Smooth muscle cell (in vitro differentiated cells): Measurements from ENCODE around the gene SPATA3. TPM values are rescaled to one million over a fixed set of nuclear protein-coding genes. Genes with fewer than 3 reads are reported as not detected.

ENCODE experiments used
- DNase-seq: peaks from one replicate; lab custom pipeline; 2025; ENCODE audit not compliant: unreplicated experiment; lab: John Stamatoyannopoulos, UW
- H2AFZ ChIP-seq: fragments of 200-600 bp; sonication (generic); 2 replicates; pipeline ENCODE4 v1.6.0; 2016; ENCODE audit warnings: antibody characterized with exemption, low read depth, mild to moderate bottlenecking
- H3F3A ChIP-seq: fragments of 200-600 bp; sonication (generic); 2 replicates; pipeline ENCODE4 v1.6.0; 2017; ENCODE audit warnings: antibody characterized with exemption, low read depth
- H3K27ac ChIP-seq: fragments of 200-600 bp; sonication (generic); 2 replicates; pipeline ENCODE4 v1.5.1; 2016; ENCODE audit warnings: low read depth, mild to moderate bottlenecking
- H3K27me3 ChIP-seq: fragments of 200-600 bp; sonication (generic); 2 replicates; pipeline ENCODE4 v1.6.1; 2016; ENCODE audit warnings: low read depth, mild to moderate bottlenecking
- H3K36me3 ChIP-seq: fragments of 200-600 bp; sonication (generic); 2 replicates; pipeline ENCODE4 v1.5.1; 2016; ENCODE audit warnings: low read depth
- H3K4me1 ChIP-seq: fragments of 200-600 bp; sonication (generic); 2 replicates; pipeline ENCODE4 v1.5.1; 2016; ENCODE audit warnings: low read depth
- H3K4me2 ChIP-seq: fragments of 200-600 bp; sonication (generic); 2 replicates; pipeline ENCODE4 v1.6.0; 2016; ENCODE audit warnings: mild to moderate bottlenecking
- H3K4me3 ChIP-seq: fragments of 200-600 bp; sonication (generic); 2 replicates; pipeline ENCODE4 v1.5.1; 2016; ENCODE audit warnings: mild to moderate bottlenecking
- H3K79me2 ChIP-seq: fragments of 200-600 bp; sonication (generic); 2 replicates; pipeline ENCODE4 v1.6.0; 2016; ENCODE audit warnings: low read depth, mild to moderate bottlenecking
- H3K9ac ChIP-seq: fragments of 200-600 bp; sonication (generic); 2 replicates; pipeline ENCODE4 v1.6.0; 2016; ENCODE audit warnings: low read depth
- H3K9me3 ChIP-seq: fragments of 200-600 bp; sonication (generic); replicated peaks from 2 replicates; pipeline ENCODE4 v1.5.1; 2016; ENCODE audit warnings: low read depth
- H4K20me1 ChIP-seq: fragments of 200-600 bp; sonication (generic); 2 replicates; pipeline ENCODE4 v1.6.0; 2016; ENCODE audit warnings: low read depth
- CTCF ChIP-seq: fragments of 200-600 bp; sonication (generic); IDR thresholded peaks from 2 replicates; pipeline ENCODE4 v1.5.1; 2017; ENCODE audit warnings: borderline replicate concordance, mild to moderate bottlenecking, antibody characterized with exemption; ENCODE audit not compliant: insufficient read depth, poor library complexity, severe bottlenecking
- WGBS: methylation state at CpG from one replicate; pipeline ENCODE4 v1.1.7; 2016; ENCODE audit warnings: low lambda C conversion rate; 5-methylcytosine and 5-hydroxymethylcytosine counted together
- polyA plus RNA-seq: library from polyadenylated mRNA; unstranded; fragments of >200 nt; fragmentation: Nextera tagmentation; extraction: Ambion mirVana; gene quantifications from 2 replicates; pipeline ENCODE4 v1.2.1, GENCODE V29; 2016
- total RNA-seq: library from RNA; depleted of rRNA; stranded (reverse); fragments of >200 nt; gene quantifications from 2 replicates; pipeline ENCODE4 v1.2.3, GENCODE V29; 2014

Gene SPATA3
- total and polyA plus RNA-seq, 2 experiments from 2014 or later = not detected

DNA sequence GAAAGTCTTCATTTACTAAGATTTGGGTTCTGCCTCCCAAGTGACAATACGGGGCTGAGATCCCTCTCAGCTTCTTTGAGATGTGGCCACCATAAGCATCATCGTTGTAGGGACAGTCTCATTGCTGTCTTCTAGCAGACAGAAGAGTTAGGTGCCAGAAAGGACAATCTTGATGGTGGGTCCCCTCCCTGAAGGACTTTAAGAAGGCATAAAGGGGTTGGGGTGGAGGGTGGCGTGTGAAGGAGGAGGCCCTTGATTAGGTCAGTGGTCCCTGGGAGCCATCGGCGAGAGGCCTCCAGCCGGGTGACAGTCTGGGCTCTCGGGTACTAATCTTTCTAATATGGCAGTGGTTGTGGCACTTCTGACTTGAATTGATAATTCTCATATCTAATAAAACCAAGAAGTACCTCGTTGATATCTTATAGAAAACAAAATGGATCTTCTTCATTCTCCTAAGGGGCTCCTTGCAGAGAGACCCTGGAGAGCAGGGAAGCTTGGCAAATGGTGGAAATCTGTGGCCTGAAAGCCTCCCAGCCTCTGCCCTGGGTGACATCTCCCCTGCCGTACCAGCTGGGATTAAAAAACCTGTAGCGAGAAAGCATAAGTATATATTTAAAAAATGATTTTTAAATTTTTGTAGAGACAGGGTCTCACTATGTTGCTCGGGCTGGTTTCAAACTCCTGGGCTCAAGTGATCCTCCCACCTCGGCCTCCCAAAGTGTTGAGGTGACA lies 53.5 kb downstream of the SPATA3 start:
- WGBS = 89% methylated on average over 12 of the region's 12 CpGs
- Histone ChIP-seq H3K4me2 (no peak overlapping the region), H3K36me3 (no peaks in the 10 kb centered on the region), H3K4me1 (peaks cover 5% of the 10 kb centered on the region), H3K27me3 (no peaks in the 10 kb centered on the region), H3K4me3 (no peak overlapping the region), H3K79me2 (no peaks in the 10 kb centered on the region), H3K27ac (no peak overlapping the region), H3K9me3 (no peaks in the 10 kb centered on the region), H4K20me1 (no peaks in the 10 kb centered on the region), H3K9ac (no peak overlapping the region), H2AFZ (no peak overlapping the region), H3F3A (no peaks in the 10 kb centered on the region)
- no peak for TF ChIP-seq CTCF
- no peak for DNase-seq

GRCh38 chr2:231050018-231050901 lies 54.3 kb downstream of the SPATA3 start:
- Histone ChIP-seq H3F3A (no peaks in the 10 kb centered on the region), H3K4me2 (no peak overlapping the region), H4K20me1 (no peaks in the 10 kb centered on the region), H3K27me3 (no peaks in the 10 kb centered on the region), H3K9ac (no peak overlapping the region), H3K27ac (no peak overlapping the region), H2AFZ (no peak overlapping the region), H3K4me3 (no peak overlapping the region), H3K9me3 (no peaks in the 10 kb centered on the region), H3K79me2 (no peaks in the 10 kb centered on the region), H3K4me1 (peaks cover 5% of the 10 kb centered on the region), H3K36me3 (no peaks in the 10 kb centered on the region)
- no peak for TF ChIP-seq CTCF
- WGBS = 69% methylated on average over 9 of the region's 9 CpGs
- no peak for DNase-seq

- Histone ChIP-seq H3K79me2 (no peaks in the 10 kb centered on the region), H4K20me1 (no peaks in the 10 kb centered on the region), H3K4me2 (no peak overlapping the region), H3K4me1 (peaks cover 5% of the 10 kb centered on the region), H3K36me3 (no peaks in the 10 kb centered on the region), H2AFZ (no peak overlapping the region), H3K27me3 (no peaks in the 10 kb centered on the region), H3K9ac (no peak overlapping the region), H3F3A (no peaks in the 10 kb centered on the region), H3K27ac (no peak overlapping the region), H3K4me3 (no peak overlapping the region), H3K9me3 (no peaks in the 10 kb centered on the region)
- WGBS = 91% methylated on average over 5 of the region's 5 CpGs
- no peak for TF ChIP-seq CTCF
- no peak for DNase-seq
These were observed 55.2 kb downstream of the SPATA3 start for GRCh38 chr2:231051116-231051515.
